ENCODE data around the gene LPAR3.

The LPAR3 gene

DNA sequence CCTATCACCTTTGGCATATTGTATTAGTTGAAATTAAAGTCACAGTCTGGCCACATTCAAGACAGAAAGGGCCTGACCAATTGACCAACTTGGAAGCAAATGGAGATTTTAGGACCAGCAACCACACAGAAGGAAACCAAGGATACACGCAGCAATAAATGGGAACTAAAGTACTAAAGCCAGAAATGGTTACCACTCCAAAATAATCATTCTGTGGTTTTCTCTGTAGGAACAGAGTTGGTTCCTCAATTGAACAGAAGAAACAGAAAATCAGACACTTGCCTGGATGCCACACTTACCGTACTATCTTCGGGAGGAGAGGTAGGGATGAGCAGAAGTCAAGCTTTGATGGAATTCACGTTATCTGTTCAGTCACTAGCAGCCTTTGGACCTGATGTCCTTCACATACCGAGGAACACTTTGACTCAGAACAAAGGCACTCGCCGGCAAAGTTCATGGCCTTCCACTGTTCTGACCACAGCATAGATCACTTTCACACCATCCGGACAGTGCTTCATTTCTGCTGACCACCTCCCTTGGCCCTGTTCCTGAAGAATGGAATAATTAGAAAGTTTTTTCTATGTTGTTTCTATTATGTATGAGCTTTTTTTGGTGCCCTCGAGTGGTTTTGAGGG lies 96.9 kb downstream of the LPAR3 start:
- Histone ChIP-seq H3K27ac (ENCODE audit: low read depth, low read length) (no peak overlapping the region), H3K4me3 (ENCODE audit: low read depth, low read length) (no peak overlapping the region)

DNA sequence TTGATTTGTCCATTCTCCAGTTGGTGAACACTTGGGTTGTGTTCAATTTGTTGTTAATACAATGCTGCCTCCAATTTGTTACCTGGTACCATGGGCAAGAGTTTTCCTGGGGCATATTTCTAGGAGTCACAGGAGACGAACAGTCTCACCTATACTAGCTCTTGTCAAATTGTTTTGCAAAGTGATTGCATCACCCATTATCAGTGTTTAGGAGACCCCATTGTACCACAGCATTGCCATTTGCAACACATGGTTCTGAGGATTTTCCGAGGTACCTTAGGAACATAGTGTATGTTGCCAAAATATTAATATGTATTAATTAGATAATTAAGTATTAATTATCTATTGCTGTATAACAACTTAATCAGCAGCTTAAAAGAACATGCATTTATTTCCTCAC lies 97.8 kb downstream of the LPAR3 start:
- Histone ChIP-seq H3K9me3 (ENCODE audit: control insufficient read depth, insufficient read depth, low read depth, low read length) (peaks cover 5% of the 10 kb centered on the region; the same call in 1 of the 2 replicates), H3K27me3 (ENCODE audit: control insufficient read depth, insufficient read depth, low read length) (no peaks in the 10 kb centered on the region), H3K27ac (ENCODE audit: low read depth, low read length) (no peak overlapping the region), H3K4me1 (ENCODE audit: control insufficient read depth, insufficient read depth, low read length) (no peaks in the 10 kb centered on the region), H3K9ac (ENCODE audit: low read length) (no peak overlapping the region), H3K4me3 (ENCODE audit: low read depth, low read length) (no peak overlapping the region), H3K36me3 (ENCODE audit: control insufficient read depth, insufficient read depth, low read length) (no peaks in the 10 kb centered on the region)

More for the DNA sequence above, 96.9 kb downstream of the LPAR3 start:
- H3K27me3 ChIP-seq (ENCODE audit: control insufficient read depth, insufficient read depth, low read length), result no peaks in the 10 kb centered on the region
- no peaks in the 10 kb centered on the region for H3K36me3 ChIP-seq (ENCODE audit: control insufficient read depth, insufficient read depth, low read length)
- H3K9ac ChIP-seq (ENCODE audit: low read length), result no peak overlapping the region
- no peaks in the 10 kb centered on the region for H3K4me1 ChIP-seq (ENCODE audit: control insufficient read depth, insufficient read depth, low read length)
- H3K9me3 ChIP-seq (ENCODE audit: control insufficient read depth, insufficient read depth, low read depth, low read length), result peaks cover 5% of the 10 kb centered on the region; the same call in 1 of the 2 replicates

- Histone ChIP-seq H3K4me3 (ENCODE audit: low read depth, low read length) (no peak overlapping the region), H3K36me3 (ENCODE audit: control insufficient read depth, insufficient read depth, low read length) (no peaks in the 10 kb centered on the region), H3K27me3 (ENCODE audit: control insufficient read depth, insufficient read depth, low read length) (no peaks in the 10 kb centered on the region), H3K27ac (ENCODE audit: low read depth, low read length) (no peak overlapping the region), H3K4me1 (ENCODE audit: control insufficient read depth, insufficient read depth, low read length) (no peaks in the 10 kb centered on the region), H3K9me3 (ENCODE audit: control insufficient read depth, insufficient read depth, low read depth, low read length) (peaks cover 5% of the 10 kb centered on the region; the same call in 1 of the 2 replicates), H3K9ac (ENCODE audit: low read length) (no peak overlapping the region)
Measured at GRCh38 chr1:84792421-84792820, 100.6 kb downstream of the LPAR3 start.

DNA sequence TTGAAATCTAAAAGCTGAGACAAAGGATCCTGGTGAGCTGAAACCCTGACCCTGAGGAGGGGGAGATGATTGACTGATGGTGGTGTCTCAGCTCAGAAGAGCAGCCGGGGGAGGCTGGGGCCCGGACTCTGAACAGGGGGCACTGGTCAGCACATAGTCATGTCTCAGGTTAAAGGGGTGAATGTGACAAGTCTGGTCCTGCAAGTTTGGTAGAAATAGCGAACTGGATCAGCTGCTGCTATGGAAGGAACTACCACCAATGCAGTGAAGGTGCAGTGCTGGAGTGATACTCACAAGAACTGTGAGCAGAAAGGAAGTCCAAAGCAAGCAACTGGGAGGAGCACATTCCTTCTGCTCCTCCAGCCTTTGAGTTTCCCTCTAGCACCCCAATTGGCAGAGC lies 104.0 kb downstream of the LPAR3 start:
- Histone ChIP-seq H3K9ac (ENCODE audit: low read length) (no peak overlapping the region), H3K4me3 (ENCODE audit: low read depth, low read length) (no peak overlapping the region), H3K27ac (ENCODE audit: low read depth, low read length) (no peak overlapping the region), H3K36me3 (ENCODE audit: control insufficient read depth, insufficient read depth, low read length) (no peaks in the 10 kb centered on the region), H3K4me1 (ENCODE audit: control insufficient read depth, insufficient read depth, low read length) (no peaks in the 10 kb centered on the region), H3K9me3 (ENCODE audit: control insufficient read depth, insufficient read depth, low read depth, low read length) (peaks cover 5% of the 10 kb centered on the region; the same call in 1 of the 2 replicates), H3K27me3 (ENCODE audit: control insufficient read depth, insufficient read depth, low read length) (no peaks in the 10 kb centered on the region)

- Histone ChIP-seq H3K9me3 (ENCODE audit: control insufficient read depth, insufficient read depth, low read depth, low read length) (no peaks in the 10 kb centered on the region), H3K9ac (ENCODE audit: low read length) (no peak overlapping the region), H3K4me1 (ENCODE audit: control insufficient read depth, insufficient read depth, low read length) (peaks cover 7% of the 10 kb centered on the region; the same call in 1 of the 2 replicates), H3K27ac (ENCODE audit: low read depth, low read length) (no peak overlapping the region), H3K4me3 (ENCODE audit: low read depth, low read length) (no peak overlapping the region), H3K27me3 (ENCODE audit: control insufficient read depth, insufficient read depth, low read length) (no peaks in the 10 kb centered on the region), H3K36me3 (ENCODE audit: control insufficient read depth, insufficient read depth, low read length) (no peaks in the 10 kb centered on the region)
Measured at GRCh38 chr1:84785271-84786036, 107.6 kb downstream of the LPAR3 start.

DNA sequence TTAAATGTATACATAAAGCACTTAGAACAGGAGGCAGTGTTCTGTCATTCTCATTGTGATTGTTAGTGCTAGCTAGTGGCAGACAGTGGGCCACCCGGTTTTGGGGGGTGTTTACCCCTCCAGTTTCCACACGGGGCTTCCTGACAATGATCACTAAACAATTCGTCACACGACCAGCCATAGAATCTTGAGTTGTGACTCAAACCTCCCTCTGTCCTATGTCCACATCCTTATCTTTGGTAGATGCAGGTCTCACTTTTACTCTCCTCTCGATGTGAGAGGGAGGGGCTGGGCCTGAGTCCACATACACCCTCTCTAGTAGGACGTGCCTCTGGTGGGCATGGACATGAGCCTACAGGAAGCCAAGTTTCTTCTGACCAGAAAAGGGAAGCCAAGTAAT lies 110.1 kb downstream of the LPAR3 start:
- Histone ChIP-seq H3K9me3 (ENCODE audit: control insufficient read depth, insufficient read depth, low read depth, low read length) (no peaks in the 10 kb centered on the region; the same call in 1 of the 2 replicates), H3K36me3 (ENCODE audit: control insufficient read depth, insufficient read depth, low read length) (no peaks in the 10 kb centered on the region), H3K4me3 (ENCODE audit: low read depth, low read length) (no peak overlapping the region), H3K9ac (ENCODE audit: low read length) (no peak overlapping the region), H3K27ac (ENCODE audit: low read depth, low read length) (no peak overlapping the region), H3K4me1 (ENCODE audit: control insufficient read depth, insufficient read depth, low read length) (peaks cover 7% of the 10 kb centered on the region; the same call in 1 of the 2 replicates), H3K27me3 (ENCODE audit: control insufficient read depth, insufficient read depth, low read length) (no peaks in the 10 kb centered on the region)

GRCh38 chr1:84781946-84782771 lies 110.8 kb downstream of the LPAR3 start:
- Histone ChIP-seq H3K4me3 (ENCODE audit: low read depth, low read length) (peak overlapping the region; percentile 55), H3K9me3 (ENCODE audit: control insufficient read depth, insufficient read depth, low read depth, low read length) (no peaks in the 10 kb centered on the region; the same call in 1 of the 2 replicates)

GRCh38 chr1:84780000-84780716 lies 112.8 kb downstream of the LPAR3 start:
- Histone ChIP-seq H3K27ac (ENCODE audit: low read depth, low read length) (no peak overlapping the region), H3K4me1 (ENCODE audit: control insufficient read depth, insufficient read depth, low read length) (peaks cover 7% of the 10 kb centered on the region; the same call in 1 of the 2 replicates), H3K4me3 (ENCODE audit: low read depth, low read length) (no peak overlapping the region), H3K9me3 (ENCODE audit: control insufficient read depth, insufficient read depth, low read depth, low read length) (no peaks in the 10 kb centered on the region; the same call in 1 of the 2 replicates), H3K27me3 (ENCODE audit: control insufficient read depth, insufficient read depth, low read length) (no peaks in the 10 kb centered on the region), H3K9ac (ENCODE audit: low read length) (no peak overlapping the region), H3K36me3 (ENCODE audit: control insufficient read depth, insufficient read depth, low read length) (no peaks in the 10 kb centered on the region)

More at GRCh38 chr1:84781946-84782771, 110.8 kb downstream of the LPAR3 start:
- Histone ChIP-seq H3K27ac (ENCODE audit: low read depth, low read length) (no peak overlapping the region), H3K9ac (ENCODE audit: low read length) (no peak overlapping the region), H3K36me3 (ENCODE audit: control insufficient read depth, insufficient read depth, low read length) (no peaks in the 10 kb centered on the region), H3K27me3 (ENCODE audit: control insufficient read depth, insufficient read depth, low read length) (no peaks in the 10 kb centered on the region), H3K4me1 (ENCODE audit: control insufficient read depth, insufficient read depth, low read length) (peaks cover 7% of the 10 kb centered on the region; the same call in 1 of the 2 replicates)

DNA sequence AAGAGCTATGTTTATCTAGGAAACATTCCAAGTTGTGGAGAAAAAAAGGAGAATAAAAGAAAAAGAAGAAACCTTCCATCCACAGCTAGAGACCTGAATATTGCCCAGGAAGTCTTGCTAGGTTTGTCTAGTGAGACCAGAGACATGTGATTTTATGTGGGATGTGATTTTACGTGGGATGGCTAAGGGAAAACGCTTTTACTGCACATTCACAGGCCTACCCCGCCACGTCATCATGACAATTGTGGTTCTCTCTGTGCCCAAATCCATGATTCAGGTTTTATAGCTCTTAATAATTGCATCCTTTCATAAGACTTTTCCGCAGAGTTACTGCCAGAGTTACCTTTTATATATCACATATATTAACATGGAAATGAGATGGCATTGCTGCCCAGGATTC lies 116.4 kb downstream of the LPAR3 start:
- no peak overlapping the region for H3K4me3 ChIP-seq (ENCODE audit: low read depth, low read length)

DNA sequence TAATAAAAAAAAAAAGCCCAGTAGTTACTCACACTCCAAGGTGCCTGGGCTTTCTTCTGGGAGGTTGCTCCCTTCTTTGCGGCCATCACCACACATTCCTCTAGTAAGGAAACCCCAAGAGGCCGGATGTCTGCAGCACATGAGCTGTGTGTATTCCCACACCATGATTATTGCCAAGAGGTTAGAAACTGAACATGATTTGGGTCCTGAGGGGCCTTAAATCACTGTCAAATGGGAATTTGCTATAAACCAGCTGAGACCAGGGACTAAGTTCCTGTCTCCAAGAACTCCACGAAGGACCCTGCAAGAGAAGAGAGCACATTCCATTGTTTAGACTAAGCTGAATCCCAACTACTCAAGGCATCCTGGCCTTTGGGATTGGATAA lies 117.5 kb downstream of the LPAR3 start:
- no peak overlapping the region for H3K4me3 ChIP-seq (ENCODE audit: low read depth, low read length)
- H3K4me1 ChIP-seq (ENCODE audit: control insufficient read depth, insufficient read depth, low read length), result no peaks in the 10 kb centered on the region; the same call in 1 of the 2 replicates
- no peaks in the 10 kb centered on the region; the same call in 1 of the 2 replicates for H3K9me3 ChIP-seq (ENCODE audit: control insufficient read depth, insufficient read depth, low read depth, low read length)
- no peaks in the 10 kb centered on the region for H3K36me3 ChIP-seq (ENCODE audit: control insufficient read depth, insufficient read depth, low read length)
- no peak overlapping the region for H3K9ac ChIP-seq (ENCODE audit: low read length)
- H3K27me3 ChIP-seq (ENCODE audit: control insufficient read depth, insufficient read depth, low read length), result peaks cover 4% of the 10 kb centered on the region
- no peak overlapping the region for H3K27ac ChIP-seq (ENCODE audit: low read depth, low read length)

More for the DNA sequence above, 116.4 kb downstream of the LPAR3 start:
- no peaks in the 10 kb centered on the region for H3K36me3 ChIP-seq (ENCODE audit: control insufficient read depth, insufficient read depth, low read length)
- H3K27me3 ChIP-seq (ENCODE audit: control insufficient read depth, insufficient read depth, low read length), result peaks cover 4% of the 10 kb centered on the region
- no peak overlapping the region for H3K9ac ChIP-seq (ENCODE audit: low read length)
- peaks cover 1% of the 10 kb centered on the region for H3K4me1 ChIP-seq (ENCODE audit: control insufficient read depth, insufficient read depth, low read length)
- H3K9me3 ChIP-seq (ENCODE audit: control insufficient read depth, insufficient read depth, low read depth, low read length), result no peaks in the 10 kb centered on the region; the same call in 1 of the 2 replicates
- H3K27ac ChIP-seq (ENCODE audit: low read depth, low read length), result no peak overlapping the region
